MM.1S (cell line): Measurements from ENCODE around the gene UBA7.

Source experiments
- DNase-seq: peaks from one replicate; pipeline ENCODE4 v3.0.0-alpha.2; 2015
- H2AFZ ChIP-seq: fragments of 300-600 bp; sonication (generic); 2 replicates; pipeline ENCODE4 v1.6.0; 2016; ENCODE audit warnings: antibody characterized with exemption, low read length
- H3F3A ChIP-seq: fragments of 300-600 bp; sonication (generic); 2 replicates; pipeline ENCODE4 v1.6.1; 2016; ENCODE audit warnings: mild to moderate bottlenecking, antibody characterized with exemption, low read length, moderate library complexity, mixed read lengths; ENCODE audit not compliant: insufficient read depth
- H3K27ac ChIP-seq: fragments of 300-600 bp; sonication (generic); 2 replicates; pipeline ENCODE4 v1.5.1; 2016; ENCODE audit warnings: mild to moderate bottlenecking, low read length
- H3K27me3 ChIP-seq: fragments of 300-600 bp; sonication (generic); replicated peaks from 2 replicates; pipeline ENCODE4 v1.6.0; 2016; ENCODE audit warnings: low read length; ENCODE audit not compliant: insufficient read depth
- H3K36me3 ChIP-seq: fragments of 300-600 bp; sonication (generic); replicated peaks from 2 replicates; pipeline ENCODE4 v1.6.1; 2016; ENCODE audit warnings: mild to moderate bottlenecking, low read length, mixed read lengths; ENCODE audit not compliant: insufficient read depth
- H3K4me1 ChIP-seq: fragments of 300-600 bp; sonication (generic); 2 replicates; pipeline ENCODE4 v1.6.1; 2016; ENCODE audit warnings: low read length, mixed read lengths
- H3K4me2 ChIP-seq: fragments of 300-600 bp; sonication (generic); 2 replicates; pipeline ENCODE4 v1.6.0; 2016; ENCODE audit warnings: low read depth, low read length
- H3K4me3 ChIP-seq: fragments of 300-600 bp; sonication (generic); 2 replicates; pipeline ENCODE4 v1.5.1; 2016; ENCODE audit warnings: low read length, mixed read lengths
- H3K79me2 ChIP-seq: fragments of 300-600 bp; sonication (generic); 2 replicates; pipeline ENCODE4 v1.6.1; 2016; ENCODE audit warnings: mixed run types, low read length, mixed read lengths
- H3K9ac ChIP-seq: fragments of 300-600 bp; sonication (generic); 2 replicates; pipeline ENCODE4 v1.6.1; 2016; ENCODE audit warnings: low read length, mixed read lengths
- H3K9me2 ChIP-seq: fragments of 300-600 bp; sonication (generic); replicated peaks from 2 replicates; pipeline ENCODE4 v1.6.1; 2016; ENCODE audit warnings: mild to moderate bottlenecking, low read length, mixed read lengths; ENCODE audit not compliant: insufficient read depth
- H3K9me3 ChIP-seq: fragments of 300-600 bp; sonication (generic); replicated peaks from 2 replicates; pipeline ENCODE4 v1.6.1; 2016; ENCODE audit warnings: mild to moderate bottlenecking, low read length, mixed read lengths; ENCODE audit not compliant: insufficient read depth
- H4K20me1 ChIP-seq: fragments of 300-600 bp; sonication (generic); 2 replicates; pipeline ENCODE4 v1.6.1; 2016; ENCODE audit warnings: mild to moderate bottlenecking, low read length, moderate library complexity, mixed read lengths; ENCODE audit not compliant: insufficient read depth
- CTCF ChIP-seq: fragments of 300-600 bp; sonication (generic); IDR thresholded peaks from 2 replicates; pipeline ENCODE4 v1.5.1; 2016; ENCODE audit warnings: antibody characterized with exemption, low read length, mixed read lengths
- EZH2 ChIP-seq: fragments of 300-600 bp; sonication (generic); optimal IDR thresholded peaks from 2 replicates; pipeline ENCODE3; 2017; ENCODE audit warnings: low read depth, mild to moderate bottlenecking, antibody characterized with exemption, low read length, mixed read lengths
- EZH2phosphoT487 ChIP-seq: fragments of 300-600 bp; sonication (generic); IDR thresholded peaks from 2 replicates; pipeline ENCODE4 v1.6.1; 2018; ENCODE audit warnings: antibody characterized with exemption, low read length

Gene UBA7

GRCh38 chr3:49805367-49805782 lies 8.4 kb downstream of the UBA7 start:
- Histone ChIP-seq H4K20me1 (no peaks in the 10 kb centered on the region), H3K27ac (no peak overlapping the region), H3K4me1 (no peaks in the 10 kb centered on the region), H3K36me3 (no peaks in the 10 kb centered on the region), H3K4me2 (no peak overlapping the region), H3K9ac (no peak overlapping the region), H3K9me2 (no peaks in the 10 kb centered on the region), H2AFZ (no peak overlapping the region), H3F3A (no peaks in the 10 kb centered on the region), H3K79me2 (no peaks in the 10 kb centered on the region), H3K9me3 (no peaks in the 10 kb centered on the region), H3K4me3 (no peak overlapping the region), H3K27me3 (peaks cover 6% of the 10 kb centered on the region; the same call in 1 of the 2 replicates)
- TF ChIP-seq EZH2 (no peak), CTCF (no peak), EZH2phosphoT487 (no peak)
- no peak for DNase-seq

DNA sequence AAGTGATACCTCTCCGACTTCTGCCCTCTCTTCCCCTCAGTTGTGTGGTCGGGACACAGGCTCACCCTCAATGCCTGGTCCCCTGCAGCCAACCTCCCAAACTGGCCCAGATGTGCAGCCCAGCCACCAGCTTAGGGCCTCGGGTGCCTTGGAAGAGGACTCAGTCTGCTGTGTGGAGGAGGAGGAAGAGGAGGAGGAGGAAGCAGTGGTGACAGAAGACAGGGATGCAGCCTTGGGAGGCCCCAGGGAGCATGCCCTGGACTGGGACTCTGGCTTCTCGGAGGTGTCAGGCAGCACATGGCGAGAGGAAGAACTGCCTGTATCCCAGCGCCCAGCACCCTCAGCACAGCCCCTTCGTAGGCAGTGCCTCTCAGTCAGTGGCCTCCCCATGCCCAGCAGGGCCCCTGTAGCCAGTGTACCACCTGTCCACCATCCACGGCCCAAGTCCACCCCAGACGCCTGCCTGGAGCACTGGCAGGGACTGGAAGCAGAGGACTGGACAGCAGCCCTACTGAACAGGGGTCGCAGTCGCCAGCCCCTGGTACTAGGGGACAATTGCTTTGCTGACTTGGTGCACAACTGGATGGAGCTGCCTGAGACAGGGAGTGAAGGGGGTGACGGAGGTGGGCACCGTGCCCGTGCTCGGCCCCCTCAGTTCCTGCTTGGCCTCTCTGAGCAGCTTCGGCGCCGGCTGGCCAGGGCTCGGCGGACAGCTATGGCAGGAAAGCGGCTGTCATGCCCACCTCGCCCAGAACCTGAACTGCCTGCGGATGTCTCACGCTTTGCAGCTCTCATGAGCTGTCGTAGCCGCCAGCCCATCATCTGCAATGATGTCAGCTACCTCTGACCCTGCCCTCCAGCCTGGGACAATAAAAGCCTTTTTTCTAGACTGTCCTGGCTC lies 9.4 kb downstream of the UBA7 start:
- H3K4me1 ChIP-seq = no peaks in the 10 kb centered on the region

DNA sequence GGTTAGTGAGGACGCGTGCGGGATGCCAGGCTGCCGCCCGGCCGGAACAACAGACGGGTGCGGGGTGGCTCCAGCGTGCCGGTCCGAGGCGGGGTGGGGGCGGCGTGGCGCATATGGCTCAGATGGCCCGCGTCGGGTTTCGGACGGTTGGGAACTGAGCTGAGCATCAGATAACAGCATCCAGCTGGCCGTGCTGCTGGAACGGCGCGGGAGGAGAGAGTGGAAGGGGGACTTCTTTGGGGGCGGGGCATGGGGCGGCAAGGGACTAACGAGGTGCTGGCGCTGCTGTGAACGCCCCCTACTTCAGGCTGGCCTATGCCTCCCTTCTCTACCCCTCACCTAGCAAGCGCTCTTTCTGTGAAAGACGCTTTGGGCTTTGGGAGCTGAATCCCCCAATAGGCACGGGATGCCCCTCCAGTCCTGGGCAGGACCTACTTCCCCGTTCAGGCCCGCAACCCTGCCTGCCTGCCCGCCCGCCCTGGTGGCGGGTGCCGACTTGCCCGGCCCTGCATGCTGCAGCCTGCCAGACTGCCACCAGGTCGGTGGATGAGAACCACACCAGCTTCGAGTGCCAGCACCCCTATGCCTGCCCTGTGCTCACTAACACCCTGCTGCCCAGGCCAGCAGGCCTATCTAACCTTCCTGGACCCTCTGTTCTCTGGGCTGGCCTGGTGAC lies 10.2 kb downstream of the UBA7 start:
- Histone ChIP-seq H4K20me1 (no peaks in the 10 kb centered on the region), H3F3A (no peaks in the 10 kb centered on the region), H3K4me2 (peak overlapping the region; percentile 90), H3K36me3 (no peaks in the 10 kb centered on the region), H3K9me3 (no peaks in the 10 kb centered on the region), H3K27ac (no peak overlapping the region), H3K4me1 (no peaks in the 10 kb centered on the region), H3K79me2 (no peaks in the 10 kb centered on the region), H3K27me3 (peaks cover 6% of the 10 kb centered on the region; the same call in 1 of the 2 replicates), H3K9me2 (no peaks in the 10 kb centered on the region), H2AFZ (peak overlapping the region; percentile 98), H3K9ac (peak overlapping the region; percentile 42; the same call in 1 of the 2 replicates), H3K4me3 (peak overlapping the region; percentile 74)
- no peak for TF ChIP-seq EZH2
- TF ChIP-seq CTCF = peak; percentile 8; the same call in 1 of the 2 replicates
- DNase-seq = peak; percentile 28

More for the DNA sequence above, 9.4 kb downstream of the UBA7 start:
- Histone ChIP-seq H3K9me2 (no peaks in the 10 kb centered on the region), H3K27me3 (peaks cover 6% of the 10 kb centered on the region; the same call in 1 of the 2 replicates), H3K4me3 (peak overlapping the region; percentile 74), H3K27ac (no peak overlapping the region), H3K9me3 (no peaks in the 10 kb centered on the region), H4K20me1 (no peaks in the 10 kb centered on the region), H3K9ac (no peak overlapping the region), H3K36me3 (no peaks in the 10 kb centered on the region), H3K79me2 (no peaks in the 10 kb centered on the region), H2AFZ (no peak overlapping the region), H3F3A (no peaks in the 10 kb centered on the region), H3K4me2 (peak overlapping the region; percentile 90; the same call in 1 of the 2 replicates)
- TF ChIP-seq EZH2phosphoT487 (no peak), EZH2 (no peak), CTCF (no peak)
- DNase-seq = no peak
